Measurements from ENCODE around the gene GALK2. TPM values are rescaled to one million over a fixed set of nuclear protein-coding genes. Genes with fewer than 3 reads are reported as not detected.

Gene GALK2
- total and polyA plus RNA-seq, 2 donors (not counting 1 experiment from before 2014, with no cell fraction given), result 11.2 to 23.1 TPM

- POLR2A ChIA-PET, result no interaction called here
- H3K4me1 Mint-ChIP-seq, result peaks cover 11% of the 10 kb centered on the region
- DNase-seq, result no peak
- Histone ChIP-seq H3K4me3 (ENCODE audit: control extremely low read depth in 1 of 5, extremely low read depth in 1 of 5, insufficient read depth in 1 of 5, low read depth in 2 of 5, low read length in 4 of 5) (no peak overlapping the region), H4K20me1 (ENCODE audit: control insufficient read depth, insufficient read depth, low read length, poor library complexity, severe bottlenecking) (no peaks in the 10 kb centered on the region), H2AFZ (ENCODE audit: insufficient read depth, low read depth, low read length, poor library complexity, severe bottlenecking) (no peak overlapping the region), H3K27ac (ENCODE audit: low read length in 2 of 2) (no peak overlapping the region), H3K4me2 (replicated peaks; ENCODE audit: low read depth, low read length, poor library complexity, severe bottlenecking) (no peak overlapping the region), H3K4me1 (ENCODE audit: control insufficient read depth in 2 of 2, insufficient read depth in 2 of 2, low read length in 2 of 2) (peaks cover under 1 to 2% of the 10 kb centered on the region in 2 donors), H3K9ac (ENCODE audit: low read length) (no peak overlapping the region), H3K27me3 (replicated peaks in 1 of 4; ENCODE audit: control extremely low read depth in 1 of 4, control insufficient read depth in 3 of 4, insufficient read depth in 4 of 4, low read length in 3 of 4) (no peaks in the 10 kb centered on the region), H3K79me2 (ENCODE audit: control insufficient read depth, insufficient read depth, low read length) (peaks cover 22% of the 10 kb centered on the region), H3K9me3 (ENCODE audit: control extremely low read depth in 1 of 3, control insufficient read depth in 2 of 3, insufficient read depth in 1 of 3, low read length in 2 of 3) (peaks cover 0 to 1% (median 0%) of the 10 kb centered on the region in 3 donors), H3K36me3 (replicated peaks in 1 of 2; ENCODE audit: control extremely low read depth in 1 of 2, control insufficient read depth in 1 of 2, extremely low read depth in 1 of 2, insufficient read depth in 2 of 2, low read length in 1 of 2) (no peaks in the 10 kb centered on the region)
- CTCF ChIA-PET, result no interaction called here
- no peak overlapping the region for H3K27ac Mint-ChIP-seq
- no peaks in the 10 kb centered on the region for H3K27me3 Mint-ChIP-seq
- intact Hi-C loops (cut with micrococcal nuclease), result no loop called here
- TF ChIP-seq, protein P1, sequence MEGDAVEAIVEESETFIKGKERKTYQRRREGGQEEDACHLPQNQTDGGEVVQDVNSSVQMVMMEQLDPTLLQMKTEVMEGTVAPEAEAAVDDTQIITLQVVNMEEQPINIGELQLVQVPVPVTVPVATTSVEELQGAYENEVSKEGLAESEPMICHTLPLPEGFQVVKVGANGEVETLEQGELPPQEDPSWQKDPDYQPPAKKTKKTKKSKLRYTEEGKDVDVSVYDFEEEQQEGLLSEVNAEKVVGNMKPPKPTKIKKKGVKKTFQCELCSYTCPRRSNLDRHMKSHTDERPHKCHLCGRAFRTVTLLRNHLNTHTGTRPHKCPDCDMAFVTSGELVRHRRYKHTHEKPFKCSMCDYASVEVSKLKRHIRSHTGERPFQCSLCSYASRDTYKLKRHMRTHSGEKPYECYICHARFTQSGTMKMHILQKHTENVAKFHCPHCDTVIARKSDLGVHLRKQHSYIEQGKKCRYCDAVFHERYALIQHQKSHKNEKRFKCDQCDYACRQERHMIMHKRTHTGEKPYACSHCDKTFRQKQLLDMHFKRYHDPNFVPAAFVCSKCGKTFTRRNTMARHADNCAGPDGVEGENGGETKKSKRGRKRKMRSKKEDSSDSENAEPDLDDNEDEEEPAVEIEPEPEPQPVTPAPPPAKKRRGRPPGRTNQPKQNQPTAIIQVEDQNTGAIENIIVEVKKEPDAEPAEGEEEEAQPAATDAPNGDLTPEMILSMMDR (IDR thresholded peaks at IDR 0.05), result no peak
- no peak for TF ChIP-seq EZH2 (IDR thresholded peaks at IDR 0.05; ENCODE audit: borderline replicate concordance, insufficient read depth, low read depth, low read length, poor library complexity, severe bottlenecking)
- peaks cover 5% of the 10 kb centered on the region for H3K9me3 Mint-ChIP-seq (ENCODE audit: insufficient read depth)
- no peak for ATAC-seq (ENCODE audit: low read depth)
- WGBS (ENCODE audit: insufficient coverage), result no CpG with 5 or more reads among the region's 1 CpG
- H3K4me3 Mint-ChIP-seq, result no peak overlapping the region
Observed at GRCh38 chr15:49185473-49185872, 15.4 kb downstream of the GALK2 start.

DNA sequence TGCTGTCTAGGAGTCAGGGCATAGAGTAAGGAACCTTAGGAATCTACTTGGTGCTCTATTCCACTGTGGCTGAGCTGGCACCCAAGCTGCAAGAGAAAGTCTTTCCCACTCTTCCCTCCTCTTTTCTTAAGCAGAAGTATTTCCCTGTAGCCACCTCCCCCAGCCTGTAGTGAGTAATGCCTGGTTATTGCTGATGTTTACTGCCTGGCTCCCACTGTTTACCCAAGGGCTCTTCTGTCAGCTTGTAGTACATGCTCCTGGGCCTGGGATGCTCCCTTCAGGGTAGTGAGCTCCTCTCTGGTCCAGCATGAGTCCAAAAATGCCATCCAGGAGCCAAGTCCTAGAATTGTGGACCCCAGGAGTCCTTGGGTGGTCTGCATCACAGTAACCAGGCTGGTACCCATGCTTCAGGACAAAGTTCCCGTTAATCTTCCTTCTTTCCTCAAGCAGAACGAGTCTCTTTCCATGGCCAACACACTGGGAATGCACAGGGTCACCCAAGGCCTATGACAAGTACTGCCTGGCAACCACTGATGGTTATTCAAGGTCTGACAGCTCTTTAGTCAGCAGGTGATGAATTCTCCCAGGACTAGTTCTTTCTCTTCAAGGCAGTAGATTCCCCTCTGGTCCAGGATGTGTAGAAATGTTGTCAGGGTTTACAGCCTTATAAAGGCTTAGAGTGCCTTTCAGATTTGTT, 17.6 kb downstream of the GALK2 start:
- Histone ChIP-seq H3K9ac (ENCODE audit: low read length) (no peak overlapping the region), H3K9me3 (ENCODE audit: control extremely low read depth in 1 of 3, control insufficient read depth in 2 of 3, insufficient read depth in 1 of 3, low read length in 2 of 3) (peaks cover 0 to 1% (median 0%) of the 10 kb centered on the region in 3 donors), H2AFZ (ENCODE audit: insufficient read depth, low read depth, low read length, poor library complexity, severe bottlenecking) (no peak overlapping the region), H3K36me3 (replicated peaks in 1 of 2; ENCODE audit: control extremely low read depth in 1 of 2, control insufficient read depth in 1 of 2, extremely low read depth in 1 of 2, insufficient read depth in 2 of 2, low read length in 1 of 2) (no peaks in the 10 kb centered on the region), H4K20me1 (ENCODE audit: control insufficient read depth, insufficient read depth, low read length, poor library complexity, severe bottlenecking) (no peaks in the 10 kb centered on the region), H3K4me2 (replicated peaks; ENCODE audit: low read depth, low read length, poor library complexity, severe bottlenecking) (no peak overlapping the region), H3K27ac (ENCODE audit: low read length in 2 of 2) (no peak overlapping the region), H3K4me3 (ENCODE audit: control extremely low read depth in 1 of 5, extremely low read depth in 1 of 5, insufficient read depth in 1 of 5, low read depth in 2 of 5, low read length in 4 of 5) (no peak overlapping the region), H3K4me1 (ENCODE audit: control insufficient read depth in 2 of 2, insufficient read depth in 2 of 2, low read length in 2 of 2) (peaks cover 4% of the 10 kb centered on the region in 2 donors), H3K27me3 (replicated peaks in 1 of 4; ENCODE audit: control extremely low read depth in 1 of 4, control insufficient read depth in 3 of 4, insufficient read depth in 4 of 4, low read length in 3 of 4) (no peaks in the 10 kb centered on the region), H3K79me2 (ENCODE audit: control insufficient read depth, insufficient read depth, low read length) (peaks cover 24% of the 10 kb centered on the region)
- 100% methylated on average over 2 of the region's 2 CpGs for WGBS (ENCODE audit: insufficient coverage)
- ATAC-seq (ENCODE audit: low read depth) (no peak), DNase-seq (no peak)
- intact Hi-C loops (cut with micrococcal nuclease), result no loop called here
- no peaks in the 10 kb centered on the region for H3K27me3 Mint-ChIP-seq
- CTCF ChIA-PET, result no interaction called here
- H3K4me1 Mint-ChIP-seq, result peaks cover 19% of the 10 kb centered on the region
- H3K27ac Mint-ChIP-seq, result no peak overlapping the region
- H3K4me3 Mint-ChIP-seq, result no peak overlapping the region
- POLR2A ChIA-PET, result no interaction called here
- peaks cover 5% of the 10 kb centered on the region for H3K9me3 Mint-ChIP-seq (ENCODE audit: insufficient read depth)
- no peak for TF ChIP-seq EZH2 (IDR thresholded peaks at IDR 0.05; ENCODE audit: borderline replicate concordance, insufficient read depth, low read depth, low read length, poor library complexity, severe bottlenecking)
- TF ChIP-seq, protein P1 (IDR thresholded peaks at IDR 0.05), result no peak
